Kidney epithelial cell (primary cell): ENCODE data around the gene GNAI2. TPM values are rescaled to one million over a fixed set of nuclear protein-coding genes. Genes with fewer than 3 reads are reported as not detected.

Experiments
- DNase-seq: peaks from one replicate; pipeline ENCODE4 v3.0.0-alpha.2; 2010; ENCODE audit warnings: low read depth
- H3K27me3 ChIP-seq: 2 replicates; pipeline ENCODE4 v1.6.0; 2011; ENCODE audit warnings: low read length; ENCODE audit not compliant: control insufficient read depth, insufficient read depth
- H3K36me3 ChIP-seq: 2 replicates; pipeline ENCODE4 v1.5.1; 2011; ENCODE audit warnings: low read length; ENCODE audit not compliant: control insufficient read depth, insufficient read depth
- H3K4me3 ChIP-seq: 2 replicates; pipeline ENCODE4 v1.5.1; 2011; ENCODE audit warnings: low read depth, mild to moderate bottlenecking, control low read depth, low read length
- CTCF ChIP-seq: IDR thresholded peaks from 2 replicates; pipeline ENCODE4 v1.5.1; 2011; ENCODE audit warnings: mild to moderate bottlenecking, moderate library complexity, low read length, control low read depth, inconsistent platforms; ENCODE audit not compliant: insufficient read depth, poor library complexity, severe bottlenecking
- total RNA-seq: library from RNA; depleted of rRNA; stranded (reverse); fragments of >200 nt; gene quantifications from 2 replicates; pipeline ENCODE4 v1.2.3, GENCODE V29; 2015

GNAI2 gene
- total RNA-seq, 1 donor from 2014 or later = 208 TPM

GRCh38 chr3:50294492-50295403, 58.7 kb downstream of the GNAI2 start:
- TF ChIP-seq CTCF = no peak
- Histone ChIP-seq H3K27me3 (no peaks in the 10 kb centered on the region), H3K4me3 (no peak overlapping the region), H3K36me3 (no peaks in the 10 kb centered on the region)
- DNase-seq = no peak

- Histone ChIP-seq H3K4me3 (no peak overlapping the region), H3K36me3 (no peaks in the 10 kb centered on the region), H3K27me3 (no peaks in the 10 kb centered on the region)
- DNase-seq = no peak
- no peak for TF ChIP-seq CTCF
Measured at GRCh38 chr3:50295553-50296431, 59.8 kb downstream of the GNAI2 start.

GRCh38 chr3:50296721-50297383, 60.8 kb downstream of the GNAI2 start:
- H3K36me3 ChIP-seq = no peaks in the 10 kb centered on the region
- DNase-seq = no peak
- no peak overlapping the region for H3K4me3 ChIP-seq
- no peak for TF ChIP-seq CTCF
- no peaks in the 10 kb centered on the region for H3K27me3 ChIP-seq

GRCh38 chr3:50297384-50297775, 61.4 kb downstream of the GNAI2 start:
- no peak for DNase-seq
- no peak for TF ChIP-seq CTCF
- H3K27me3 ChIP-seq = no peaks in the 10 kb centered on the region
- H3K36me3 ChIP-seq = no peaks in the 10 kb centered on the region
- no peak overlapping the region for H3K4me3 ChIP-seq

- DNase-seq = no peak
- peak; percentile 22 for TF ChIP-seq CTCF
- Histone ChIP-seq H3K27me3 (no peaks in the 10 kb centered on the region), H3K4me3 (peak overlapping the region; percentile 94), H3K36me3 (no peaks in the 10 kb centered on the region)
Measured at GRCh38 chr3:50297896-50298725, 62.1 kb downstream of the GNAI2 start.
